Lung (tissue), 12 donors: ENCODE data around the gene CCDC167. TPM values are rescaled to one million over a fixed set of nuclear protein-coding genes. Genes with fewer than 3 reads are reported as not detected.
A peak's percentile ranks its signal among the peaks of the same experiment; 100 is the strongest.

Source experiments
- ATAC-seq: fragments of 200-7000 bp; cut with Tn5 transposase; one replicate; pipeline ENCODE4 v1.9.1; 2020; ENCODE audit warnings: moderate number of reproducible peaks; ENCODE audit not compliant: insufficient read depth, low FRiP score
- DNase-seq, 3 donors: peaks; one replicate each; pipeline ENCODE4 v3.0.0-alpha.2; 2013 to 2017
- H3K27ac ChIP-seq, 2 donors: one replicate each; pipeline ENCODE4 v1.5.1; 2013; ENCODE audit warnings: mild to moderate bottlenecking in 2 of 2, moderate library complexity in 2 of 2, control low read depth in 1 of 2, inconsistent platforms in 1 of 2, low read depth in 1 of 2, low read length in 1 of 2
- H3K27me3 ChIP-seq, 3 donors: one replicate each; pipeline ENCODE4 v1.5.1; 2013; ENCODE audit warnings: low read length in 2 of 3; ENCODE audit not compliant: control insufficient read depth in 3 of 3, insufficient read depth in 3 of 3
- H3K36me3 ChIP-seq, 4 donors: one replicate each; pipeline ENCODE4 v1.5.1; 2013; ENCODE audit warnings: low read length in 4 of 4, mild to moderate bottlenecking in 1 of 4, moderate library complexity in 1 of 4; ENCODE audit not compliant: control insufficient read depth in 4 of 4, insufficient read depth in 4 of 4
- H3K4me1 ChIP-seq, 5 donors: one replicate each; pipeline ENCODE4 v1.5.1; 2013; ENCODE audit warnings: low read length in 5 of 5, mild to moderate bottlenecking in 2 of 5, moderate library complexity in 1 of 5; ENCODE audit not compliant: control insufficient read depth in 5 of 5, insufficient read depth in 5 of 5
- H3K4me3 ChIP-seq: one replicate; pipeline ENCODE4 v1.5.1; 2013; ENCODE audit warnings: mild to moderate bottlenecking, control low read depth, moderate library complexity
- H3K9ac ChIP-seq, 2 donors: one replicate each; pipeline ENCODE4 v1.5.1; 2013; ENCODE audit warnings: low read length in 2 of 2, control low read depth in 1 of 2; ENCODE audit not compliant: insufficient read depth in 1 of 2
- H3K9me3 ChIP-seq, 4 donors: one replicate each; pipeline ENCODE4 v1.5.1; 2013; ENCODE audit warnings: low read length in 3 of 4, mild to moderate bottlenecking in 1 of 4, moderate library complexity in 1 of 4; ENCODE audit not compliant: control insufficient read depth in 4 of 4, insufficient read depth in 3 of 4
- CTCF ChIP-seq: IDR thresholded peaks from 2 replicates; pipeline ENCODE4 v1.5.1; 2012; ENCODE audit warnings: mild to moderate bottlenecking; ENCODE audit errors: control extremely low read depth, extremely low read depth
- WGBS, 2 donors: extraction: QIAGEN DNeasy Blood & Tissue Kit; methylation state at CpG; one replicate each; pipeline ENCODE4 v1.1.7; 2013; 5-methylcytosine and 5-hydroxymethylcytosine counted together
- polyA plus RNA-seq, 2 donors: library from polyadenylated mRNA; stranded (reverse); fragments of 200-250 nt; gene quantifications; one replicate each; pipeline ENCODE4 v1.2.1, GENCODE V29; 2013
- total RNA-seq, 2 donors: library from RNA; depleted of rRNA in 1 of 2; stranded (reverse); fragments of >200 nt in 1 of 2; gene quantifications; one replicate each; pipeline ENCODE4 v1.2.1, GENCODE V29; 2014 to 2021
- donor health status: control.
- donor health status: control.
- donor health status: Bipolar disorder and iron deficiency.
- donor health status: healthy.
- donor health status: DM: yes; HTN: yes; CAD: no.

CCDC167 gene
- total and polyA plus RNA-seq, 4 donors, result 13.4 to 54.6 (median 23.1) TPM

GRCh38 chr6:37491171-37491829, 8.4 kb downstream of the CCDC167 start:
- no peaks in the 10 kb centered on the region for H3K9me3 ChIP-seq
- no peak overlapping the region for H3K4me3 ChIP-seq
- no peak overlapping the region for H3K9ac ChIP-seq
- ATAC-seq, result no peak
- DNase-seq, result no peak
- peaks cover 0 to 6% (median 0%) of the 10 kb centered on the region in 4 donors for H3K36me3 ChIP-seq
- 73 to 82% methylated on average over 12 of the region's 12 CpGs for WGBS, 2 donors
- peaks cover 0 to 24% (median 3%) of the 10 kb centered on the region in 5 donors for H3K4me1 ChIP-seq
- H3K27me3 ChIP-seq, result no peaks in the 10 kb centered on the region
- no peak overlapping the region for H3K27ac ChIP-seq
- no peak for TF ChIP-seq CTCF

- Histone ChIP-seq H3K4me3 (no peak overlapping the region), H3K9me3 (no peaks in the 10 kb centered on the region), H3K36me3 (peaks cover 0 to 6% (median 0%) of the 10 kb centered on the region in 4 donors), H3K27ac (no peak overlapping the region), H3K27me3 (no peaks in the 10 kb centered on the region), H3K4me1 (peaks cover 0 to 24% (median 4%) of the 10 kb centered on the region in 5 donors), H3K9ac (no peak overlapping the region)
- no peak for TF ChIP-seq CTCF
- WGBS, 2 donors, result 79 to 88% methylated on average over 9 of the region's 9 CpGs
- DNase-seq, result no peak
- no peak for ATAC-seq
Observed at GRCh38 chr6:37490536-37491170, 9.0 kb downstream of the CCDC167 start.

DNA sequence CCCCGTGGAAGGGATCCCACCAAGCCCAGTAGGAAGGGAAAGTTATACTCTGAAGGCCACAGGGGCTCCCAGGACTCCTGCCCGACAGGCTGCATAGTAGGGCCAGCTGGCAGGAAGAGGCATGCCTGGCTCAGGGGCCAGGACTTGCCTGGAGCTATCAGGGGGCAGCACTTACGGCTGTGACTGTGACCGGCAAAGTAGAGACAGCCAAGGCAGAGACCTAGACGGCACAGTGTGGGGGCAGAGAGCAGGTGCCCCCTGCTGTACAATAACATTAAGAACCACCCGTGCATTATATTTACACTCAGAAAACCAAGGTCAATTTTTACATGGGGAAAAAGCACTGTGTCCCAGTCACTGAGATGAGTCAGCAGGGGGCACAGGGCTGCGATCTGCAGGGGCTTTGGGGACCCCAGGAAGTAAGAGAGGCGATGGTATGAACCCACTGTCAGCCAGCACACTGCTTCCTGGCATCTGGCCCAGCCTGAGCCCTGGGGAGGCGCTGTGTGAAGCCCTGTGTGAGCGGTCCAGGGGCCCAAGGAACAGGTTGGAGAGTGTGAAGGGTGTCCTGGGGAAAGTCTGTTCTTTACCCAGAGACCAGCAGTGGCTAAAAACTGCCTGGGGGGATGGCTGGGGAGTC, 9.9 kb downstream of the CCDC167 start:
- TF ChIP-seq CTCF, result no peak
- 55 to 61% methylated on average over 10 of the region's 10 CpGs for WGBS, 2 donors
- DNase-seq (peak in 2 of 3 donors; percentile 20 to 37), ATAC-seq (no peak)
- Histone ChIP-seq H3K27me3 (no peaks in the 10 kb centered on the region), H3K4me1 (peaks cover 0 to 24% (median 8%) of the 10 kb centered on the region in 5 donors), H3K36me3 (peaks cover 0 to 6% (median 0%) of the 10 kb centered on the region in 4 donors), H3K9me3 (no peaks in the 10 kb centered on the region), H3K4me3 (no peak overlapping the region), H3K27ac (no peak overlapping the region), H3K9ac (no peak overlapping the region)
